Parathyroid adenoma (tissue), 2 donors: Measurements from ENCODE around the gene QRICH2.

Experiments used
- H2AFZ ChIP-seq: fragments of 300-600 bp; sonication (generic); one replicate; pipeline ENCODE4 v1.7.0; 2017; ENCODE audit warnings: antibody characterized with exemption, mild to moderate bottlenecking
- H3K27ac ChIP-seq: fragments of 300-600 bp; sonication (generic); one replicate; pipeline ENCODE4 v1.7.0; 2017
- H3K27me3 ChIP-seq: fragments of 300-600 bp; sonication (generic); one replicate; pipeline ENCODE4 v1.7.0; 2017; ENCODE audit warnings: low read length; ENCODE audit not compliant: control insufficient read depth, insufficient read depth
- H3K36me3 ChIP-seq: fragments of 300-600 bp; sonication (generic); one replicate; pipeline ENCODE4 v1.7.0; 2017; ENCODE audit warnings: low read length; ENCODE audit not compliant: control insufficient read depth, insufficient read depth
- H3K4me1 ChIP-seq: fragments of 300-600 bp; sonication (generic); one replicate; pipeline ENCODE4 v1.7.0; 2017; ENCODE audit warnings: control low read depth
- H3K4me2 ChIP-seq: fragments of 300-600 bp; sonication (generic); one replicate; pipeline ENCODE4 v1.7.0; 2017; ENCODE audit warnings: low read length
- H3K4me3 ChIP-seq: fragments of 300-600 bp; sonication (generic); one replicate; pipeline ENCODE4 v1.7.0; 2017; ENCODE audit warnings: low read depth, low read length
- H3K79me2 ChIP-seq: fragments of 300-600 bp; sonication (generic); one replicate; pipeline ENCODE4 v1.7.0; 2017; ENCODE audit warnings: control low read depth
- H3K9ac ChIP-seq: fragments of 300-600 bp; sonication (generic); one replicate; pipeline ENCODE4 v1.7.0; 2017; ENCODE audit warnings: mild to moderate bottlenecking
- H3K9me3 ChIP-seq: fragments of 300-600 bp; sonication (generic); one replicate; pipeline ENCODE4 v1.7.0; 2017; ENCODE audit warnings: low read length; ENCODE audit not compliant: control insufficient read depth
- CTCF ChIP-seq: fragments of 300-600 bp; sonication (generic); IDR thresholded peaks from one replicate; pipeline ENCODE4 v1.7.0; 2017; ENCODE audit warnings: antibody characterized with exemption, mild to moderate bottlenecking
- donor health status: primary hyperparathyroidism.

Gene QRICH2

GRCh38 chr17:76237859-76238313, 70.2 kb downstream of the QRICH2 start:
- Histone ChIP-seq H2AFZ (no peak overlapping the region), H3K36me3 (no peaks in the 10 kb centered on the region), H3K4me3 (no peak overlapping the region), H3K79me2 (no peaks in the 10 kb centered on the region), H3K27me3 (no peaks in the 10 kb centered on the region), H3K27ac (no peak overlapping the region), H3K9me3 (no peaks in the 10 kb centered on the region), H3K9ac (no peak overlapping the region), H3K4me2 (no peak overlapping the region), H3K4me1 (peaks cover 7% of the 10 kb centered on the region)
- no peak for TF ChIP-seq CTCF

- Histone ChIP-seq H3K79me2 (no peaks in the 10 kb centered on the region), H3K27ac (no peak overlapping the region), H3K4me1 (peaks cover 3% of the 10 kb centered on the region), H3K9me3 (no peaks in the 10 kb centered on the region), H3K36me3 (no peaks in the 10 kb centered on the region), H3K4me2 (no peak overlapping the region), H2AFZ (no peak overlapping the region), H3K9ac (no peak overlapping the region), H3K27me3 (no peaks in the 10 kb centered on the region), H3K4me3 (no peak overlapping the region)
- TF ChIP-seq CTCF: no peak
Measured at GRCh38 chr17:76236603-76237002, 71.5 kb downstream of the QRICH2 start.

GRCh38 chr17:76235883-76236282, 72.2 kb downstream of the QRICH2 start:
- no peak for TF ChIP-seq CTCF
- no peaks in the 10 kb centered on the region for H3K79me2 ChIP-seq
- no peaks in the 10 kb centered on the region for H3K27me3 ChIP-seq
- no peak overlapping the region for H3K9ac ChIP-seq
- no peaks in the 10 kb centered on the region for H3K4me1 ChIP-seq
- H3K4me2 ChIP-seq: no peak overlapping the region
- H3K9me3 ChIP-seq: no peaks in the 10 kb centered on the region
- no peaks in the 10 kb centered on the region for H3K36me3 ChIP-seq
- H3K27ac ChIP-seq: no peak overlapping the region
- no peak overlapping the region for H3K4me3 ChIP-seq
- H2AFZ ChIP-seq: no peak overlapping the region

- H3K4me1 ChIP-seq: no peaks in the 10 kb centered on the region
- H3K79me2 ChIP-seq: peaks cover 5% of the 10 kb centered on the region
- H3K4me2 ChIP-seq: no peak overlapping the region
- H3K36me3 ChIP-seq: no peaks in the 10 kb centered on the region
- no peak overlapping the region for H2AFZ ChIP-seq
- no peak for TF ChIP-seq CTCF
- no peak overlapping the region for H3K27ac ChIP-seq
- no peaks in the 10 kb centered on the region for H3K9me3 ChIP-seq
- no peak overlapping the region for H3K4me3 ChIP-seq
- H3K9ac ChIP-seq: no peak overlapping the region
- H3K27me3 ChIP-seq: no peaks in the 10 kb centered on the region
Measured at GRCh38 chr17:76234354-76234679, 73.8 kb downstream of the QRICH2 start.

- peaks cover 5% of the 10 kb centered on the region for H3K79me2 ChIP-seq
- H3K9me3 ChIP-seq: no peaks in the 10 kb centered on the region
- no peak overlapping the region for H3K4me3 ChIP-seq
- no peak for TF ChIP-seq CTCF
- H3K36me3 ChIP-seq: no peaks in the 10 kb centered on the region
- no peak overlapping the region for H2AFZ ChIP-seq
- no peak overlapping the region for H3K9ac ChIP-seq
- no peaks in the 10 kb centered on the region for H3K4me1 ChIP-seq
- no peak overlapping the region for H3K4me2 ChIP-seq
- no peaks in the 10 kb centered on the region for H3K27me3 ChIP-seq
- H3K27ac ChIP-seq: no peak overlapping the region
Measured at GRCh38 chr17:76233588-76234353, 74.3 kb downstream of the QRICH2 start.
